Nephron (organoid): ENCODE data around the gene KIF26A.
A peak's percentile ranks its signal among the peaks of the same experiment; 100 is the strongest.

ENCODE experiments used
- H3K27ac Mint-ChIP-seq, 3 experiments: 2 replicates each; pipeline ENCODE4 v1.8.0; 2020; ENCODE audit warnings: mixed read lengths in 3 of 3, mild to moderate bottlenecking in 2 of 3, moderate library complexity in 1 of 3
- H3K27me3 Mint-ChIP-seq: 2 replicates; pipeline ENCODE4 v1.8.0; 2021; ENCODE audit warnings: low read depth, mild to moderate bottlenecking, moderate library complexity, mixed read lengths
- H3K36me3 Mint-ChIP-seq: 2 replicates; pipeline ENCODE4 v1.8.0; 2020; ENCODE audit warnings: low read depth, mixed read lengths
- H3K4me1 Mint-ChIP-seq: 2 replicates; pipeline ENCODE4 v1.8.0; 2020; ENCODE audit warnings: mixed read lengths
- H3K4me3 Mint-ChIP-seq, 3 experiments: 2 replicates each; pipeline ENCODE4 v1.8.0; 2020; ENCODE audit warnings: mild to moderate bottlenecking in 3 of 3, mixed read lengths in 3 of 3, moderate library complexity in 2 of 3
- H3K9me3 Mint-ChIP-seq: 2 replicates; pipeline ENCODE4 v1.8.0; 2020; ENCODE audit warnings: mixed read lengths
- CTCF ChIP-seq, 3 experiments: fragments of 200-600 bp; sonication (generic); IDR thresholded peaks; one replicate each; pipeline ENCODE4 v1.5.0; 2021; ENCODE audit warnings: antibody characterized with exemption in 3 of 3; ENCODE audit not compliant: unreplicated experiment in 3 of 3

The KIF26A gene

GRCh38 chr14:104093366-104094055 lies 44.9 kb upstream of the KIF26A start:
- Mint-ChIP-seq H3K4me1 (no peaks in the 10 kb centered on the region), H3K36me3 (no peaks in the 10 kb centered on the region), H3K27me3 (peaks cover 4% of the 10 kb centered on the region), H3K27ac (no peak overlapping the region), H3K4me3 (no peak overlapping the region), H3K9me3 (no peaks in the 10 kb centered on the region)
- no peak for TF ChIP-seq CTCF (IDR thresholded peaks at IDR 0.05; ENCODE audit: unreplicated experiment in 3 of 3)

GRCh38 chr14:104094056-104094708 lies 44.2 kb upstream of the KIF26A start:
- no peaks in the 10 kb centered on the region for H3K36me3 Mint-ChIP-seq
- no peak overlapping the region for H3K4me3 Mint-ChIP-seq
- no peaks in the 10 kb centered on the region for H3K9me3 Mint-ChIP-seq
- peaks cover 4% of the 10 kb centered on the region for H3K27me3 Mint-ChIP-seq
- TF ChIP-seq CTCF (IDR thresholded peaks at IDR 0.05; ENCODE audit: unreplicated experiment in 3 of 3) = no peak
- no peak overlapping the region for H3K27ac Mint-ChIP-seq
- H3K4me1 Mint-ChIP-seq = no peaks in the 10 kb centered on the region

- H3K9me3 Mint-ChIP-seq = no peaks in the 10 kb centered on the region
- peak; percentile 93 to 94 (median 94) for TF ChIP-seq CTCF (IDR thresholded peaks at IDR 0.05; ENCODE audit: unreplicated experiment in 3 of 3)
- H3K4me3 Mint-ChIP-seq = no peak overlapping the region
- peaks cover 4% of the 10 kb centered on the region for H3K27me3 Mint-ChIP-seq
- no peak overlapping the region for H3K27ac Mint-ChIP-seq
- H3K4me1 Mint-ChIP-seq = no peaks in the 10 kb centered on the region
- H3K36me3 Mint-ChIP-seq = no peaks in the 10 kb centered on the region
Observed at GRCh38 chr14:104094709-104095425, 43.5 kb upstream of the KIF26A start.

- Mint-ChIP-seq H3K9me3 (no peaks in the 10 kb centered on the region), H3K4me3 (no peak overlapping the region)
- no peak for TF ChIP-seq CTCF (IDR thresholded peaks at IDR 0.05; ENCODE audit: unreplicated experiment in 3 of 3)
Observed at GRCh38 chr14:104095426-104096310, 42.7 kb upstream of the KIF26A start.

GRCh38 chr14:104096318-104096717 lies 42.1 kb upstream of the KIF26A start:
- Mint-ChIP-seq H3K4me3 (no peak overlapping the region), H3K27me3 (peaks cover 4% of the 10 kb centered on the region), H3K27ac (no peak overlapping the region), H3K9me3 (no peaks in the 10 kb centered on the region), H3K4me1 (no peaks in the 10 kb centered on the region), H3K36me3 (no peaks in the 10 kb centered on the region)
- no peak for TF ChIP-seq CTCF (IDR thresholded peaks at IDR 0.05; ENCODE audit: unreplicated experiment in 3 of 3)

More at GRCh38 chr14:104095426-104096310, 42.7 kb upstream of the KIF26A start:
- H3K4me1 Mint-ChIP-seq = no peaks in the 10 kb centered on the region
- H3K36me3 Mint-ChIP-seq = no peaks in the 10 kb centered on the region
- H3K27ac Mint-ChIP-seq = no peak overlapping the region
- H3K27me3 Mint-ChIP-seq = peaks cover 4% of the 10 kb centered on the region
